HG02943 (cell line): ENCODE data around the gene CSH1.
"Not testable (repeated sequence)": the region's sequence is repeated elsewhere in the genome, so short reads cannot be mapped to it uniquely, and the experiment has no call there.

Source experiments
- ATAC-seq: cut with Tn5 transposase; IDR thresholded peaks from one replicate; pipeline ENCODE4 v1.9.1; 2021; ENCODE audit warnings: mild to moderate bottlenecking, low read depth, moderate library complexity; ENCODE audit not compliant: unreplicated experiment

CSH1 gene

DNA sequence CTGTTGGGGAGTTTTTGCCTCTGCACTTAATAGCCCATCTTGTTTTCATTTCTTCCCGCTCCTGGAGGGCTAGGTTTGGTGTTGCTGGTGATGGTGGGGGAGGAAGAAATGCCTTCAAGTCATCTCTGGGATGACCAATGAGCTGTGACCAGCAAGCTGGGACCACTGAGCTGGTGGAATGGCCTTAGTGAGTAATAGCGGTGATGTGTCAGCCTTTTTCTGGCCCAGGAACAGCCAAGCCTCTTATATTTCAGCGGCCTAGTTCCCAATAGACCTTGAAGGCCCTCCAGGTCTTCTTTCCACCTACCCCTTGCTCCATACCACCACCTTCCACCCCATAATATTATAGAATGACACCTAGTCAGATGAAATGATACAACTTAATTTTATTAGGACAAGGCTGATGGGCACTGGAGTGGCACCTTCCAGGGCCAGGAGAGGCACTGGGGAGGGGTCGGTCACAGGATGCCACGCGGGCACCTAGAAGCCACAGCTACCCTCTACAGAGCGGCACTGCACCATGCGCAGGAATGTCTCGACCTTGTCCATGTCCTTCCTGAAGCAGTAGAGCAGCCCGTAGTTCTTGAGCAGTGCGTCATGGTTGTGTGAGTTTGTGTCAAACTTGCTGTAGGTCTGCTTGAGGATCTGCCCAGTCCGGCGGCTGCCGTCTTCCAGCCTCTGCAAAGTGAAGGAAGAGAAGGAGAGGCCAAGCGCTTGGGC is 24.6 kb downstream of the CSH1 start:
- ATAC-seq, result not testable (repeated sequence)

DNA sequence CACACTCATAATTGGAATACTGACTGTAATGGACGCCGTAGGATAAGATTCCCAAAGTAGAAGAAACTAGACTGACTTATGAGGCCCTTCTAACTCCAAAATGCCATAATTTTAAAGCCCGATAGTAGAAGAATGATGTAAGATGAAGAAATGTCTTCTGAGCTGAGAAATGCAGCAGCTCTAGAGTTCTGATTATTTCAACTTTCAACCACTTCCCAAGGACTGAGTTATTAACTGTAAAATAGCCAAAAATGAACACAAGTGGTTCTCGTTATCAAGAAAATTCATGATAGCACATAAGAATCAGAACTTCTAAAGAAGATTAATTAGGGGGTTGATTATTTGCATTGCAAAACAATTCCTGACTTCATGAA is 26.1 kb downstream of the CSH1 start:
- not testable (repeated sequence) for ATAC-seq

DNA sequence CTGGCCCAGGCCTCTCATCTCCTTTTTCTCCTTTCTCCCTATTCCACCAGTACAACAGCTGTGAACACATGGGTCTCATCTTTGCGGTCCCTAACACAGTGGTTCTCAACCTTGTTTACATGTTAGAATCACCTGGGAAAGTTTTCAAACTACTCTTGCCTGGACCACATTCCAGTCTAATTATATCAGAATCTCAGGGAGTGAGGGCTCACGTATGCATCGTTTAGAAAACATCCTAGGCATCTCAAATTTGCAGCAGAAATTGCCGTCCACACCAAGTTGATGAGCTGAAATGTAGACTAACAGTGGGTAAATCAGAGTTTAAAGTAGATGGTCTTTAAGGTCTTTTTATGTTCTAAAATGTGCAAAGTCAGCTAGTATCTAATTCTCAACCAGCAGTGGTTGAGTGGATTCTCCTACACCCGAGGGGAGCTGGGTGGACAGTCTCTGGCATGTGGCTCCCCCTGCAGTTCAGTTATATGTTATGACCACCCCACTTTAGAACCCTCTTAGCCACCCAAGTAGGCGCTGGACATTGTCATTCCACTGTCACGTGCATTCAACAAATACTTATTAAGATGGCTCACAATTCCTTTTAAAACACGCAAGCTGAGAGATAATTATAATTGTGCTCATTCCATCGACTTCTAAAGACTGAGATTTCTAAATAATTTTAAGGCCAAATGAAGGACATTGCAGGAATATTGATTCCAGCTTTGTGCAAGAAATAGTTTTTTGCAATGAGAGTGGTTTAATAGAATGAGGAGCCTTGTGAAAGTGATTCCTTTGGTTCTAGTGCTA is 26.7 kb downstream of the CSH1 start:
- not testable (repeated sequence) for ATAC-seq

GRCh38 chr17:63866625-63867024 is 29.7 kb downstream of the CSH1 start:
- not testable (repeated sequence) for ATAC-seq

DNA sequence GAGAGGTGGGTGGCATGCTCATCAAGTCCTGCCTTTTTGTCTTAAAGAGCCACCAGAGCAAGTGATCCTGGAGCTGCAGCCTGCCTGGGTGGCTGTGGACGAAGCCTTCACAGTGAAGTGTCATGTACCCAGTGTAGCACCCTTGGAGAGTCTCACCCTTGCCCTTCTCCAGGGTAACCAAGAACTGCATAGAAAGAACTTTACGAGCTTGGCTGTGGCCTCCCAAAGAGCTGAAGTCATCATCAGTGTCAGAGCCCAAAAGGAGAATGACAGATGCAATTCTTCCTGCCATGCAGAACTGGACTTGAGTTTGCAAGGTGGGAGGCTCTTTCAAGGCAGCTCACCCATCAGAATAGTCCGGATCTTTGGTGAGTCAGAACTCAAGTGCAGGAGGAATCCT is 37.1 kb downstream of the CSH1 start:
- no peak for ATAC-seq

- ATAC-seq, result not testable (repeated sequence)
These were observed 39.9 kb downstream of the CSH1 start for GRCh38 chr17:63856425-63856824.

DNA sequence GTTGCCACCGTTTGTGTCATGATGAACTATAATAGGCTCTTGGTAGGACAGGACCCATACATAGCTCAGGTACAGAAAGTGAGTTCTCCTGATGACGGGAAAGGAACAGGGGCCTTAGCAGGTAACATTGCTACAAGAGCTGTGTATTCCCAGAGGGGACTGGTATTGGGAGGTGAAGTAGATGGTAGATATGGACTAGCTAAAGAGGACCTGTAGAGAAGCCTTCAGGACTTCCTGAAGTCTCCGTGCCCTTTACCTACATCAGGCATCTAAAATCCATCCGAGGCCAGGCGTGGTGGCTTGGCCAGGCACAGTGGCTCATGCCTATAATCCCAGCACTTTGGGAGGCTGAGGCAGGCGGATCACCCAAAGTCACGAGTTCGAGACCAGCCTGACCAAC is 41.2 kb downstream of the CSH1 start:
- ATAC-seq, result no peak

DNA sequence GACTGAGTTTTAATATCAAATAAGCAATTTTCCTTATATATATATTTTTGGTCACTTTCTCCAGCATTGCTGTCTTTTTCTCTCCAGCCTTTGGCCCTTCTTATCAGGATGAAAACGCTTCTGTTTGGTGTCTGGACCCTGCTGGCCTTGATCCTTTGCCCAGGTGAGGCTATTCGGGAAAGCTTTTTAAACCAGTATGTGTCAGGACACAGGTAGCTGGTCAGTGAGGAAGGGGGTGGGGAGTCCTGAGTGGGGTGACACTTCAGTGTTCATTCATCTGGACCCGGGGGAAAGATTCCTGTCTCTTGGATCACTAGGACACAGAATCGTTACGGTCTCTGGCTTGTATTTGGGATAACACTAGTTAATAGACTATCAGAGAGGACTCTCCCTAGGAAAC is 41.7 kb downstream of the CSH1 start:
- no peak for ATAC-seq

- no peak for ATAC-seq
These were observed 43.1 kb downstream of the CSH1 start for GRCh38 chr17:63853260-63853659.

GRCh38 chr17:63850401-63850800 is 46.0 kb downstream of the CSH1 start:
- no peak for ATAC-seq

DNA sequence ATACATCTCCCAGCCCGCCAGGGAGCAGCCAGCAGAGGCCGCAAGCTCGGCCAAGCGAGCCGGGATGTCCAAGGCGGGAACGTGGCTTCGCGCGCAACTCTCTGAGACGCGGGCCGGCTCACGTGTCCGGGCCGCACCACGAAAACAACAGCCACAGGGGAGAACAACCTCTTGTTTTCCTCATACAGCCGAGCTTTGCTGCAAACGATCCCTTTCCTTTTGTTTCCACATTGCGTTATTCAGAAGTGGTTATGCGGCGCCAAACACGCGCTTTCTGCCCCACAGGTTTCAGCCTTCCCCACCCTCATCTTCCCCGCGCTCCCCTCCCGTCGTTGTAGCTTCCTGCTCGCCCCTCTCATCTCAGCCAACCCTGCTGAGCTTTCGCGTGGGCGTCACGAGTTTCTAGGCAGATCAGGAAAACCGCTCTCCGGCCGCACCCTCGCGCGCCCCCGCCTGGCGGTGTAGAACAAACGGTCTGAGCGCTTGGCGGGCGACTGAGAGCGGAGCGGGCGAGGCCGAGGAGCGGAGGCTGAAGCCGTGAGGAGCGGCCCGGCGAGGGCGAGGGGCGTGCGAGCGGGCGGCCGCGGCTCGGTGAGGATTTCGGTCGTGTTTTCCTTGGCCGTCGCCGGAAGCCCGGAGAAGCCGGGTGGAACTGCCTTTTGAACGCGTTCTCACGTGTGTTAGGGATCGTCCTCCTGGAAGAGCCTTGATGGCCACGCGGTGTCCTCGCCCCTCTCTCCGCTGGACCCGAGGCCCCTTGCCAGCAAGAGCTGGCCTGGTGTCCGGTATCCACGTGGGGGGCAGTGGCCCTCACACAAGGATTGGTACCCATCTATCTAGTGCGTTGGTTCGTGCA is 47.3 kb downstream of the CSH1 start:
- ATAC-seq, result peak; percentile 55

- no peak for ATAC-seq
These were observed 48.7 kb downstream of the CSH1 start for GRCh38 chr17:63847525-63848249.

GRCh38 chr17:63845509-63845908 is 50.9 kb downstream of the CSH1 start:
- no peak for ATAC-seq
